Panc1 (cell line): ENCODE results near the gene UCHL5.

Source experiments
- CTCF ChIP-seq: fragments of 450-650 bp; IDR thresholded peaks from 2 replicates; pipeline ENCODE4 v1.5.1; 2017; ENCODE audit warnings: mild to moderate bottlenecking
- POLR2AphosphoS5 ChIP-seq: IDR thresholded peaks from 2 replicates; pipeline ENCODE4 v1.6.1; 2012; ENCODE audit warnings: mild to moderate bottlenecking, low read depth, low read length, moderate library complexity
- TCF7L2 ChIP-seq: IDR thresholded peaks from 2 replicates; pipeline ENCODE4 v1.6.1; 2011; ENCODE audit warnings: mild to moderate bottlenecking, low read depth, low read length, inconsistent platforms

DNA sequence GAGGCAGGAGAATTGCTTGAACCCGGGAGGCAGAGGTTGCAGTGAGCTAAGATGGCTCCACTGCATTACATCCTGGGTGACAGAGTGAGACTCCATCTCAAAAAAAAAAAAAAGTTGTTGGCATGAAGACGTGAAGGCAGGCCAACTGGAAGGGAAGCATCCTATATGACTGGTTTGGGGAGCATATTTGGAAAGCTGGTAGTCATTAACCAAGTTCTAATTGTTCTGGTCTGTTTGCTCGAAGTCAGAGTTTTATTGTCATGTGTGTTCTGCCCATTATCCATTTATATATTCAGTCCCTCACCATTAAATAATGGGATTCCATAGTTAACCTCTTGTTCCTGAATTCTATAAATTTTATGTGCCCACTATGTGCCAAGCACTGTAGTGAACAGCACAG is 49.3 kb upstream of the UCHL5 start:
- TF ChIP-seq POLR2AphosphoS5 (no peak), CTCF (no peak), TCF7L2 (no peak)
